COLO829 (cell line): ENCODE results near the gene PRKX.
"Not testable (repeated sequence)": the region's sequence is repeated elsewhere in the genome, so short reads cannot be mapped to it uniquely, and the experiment has no call there.

ENCODE experiments used
- DNase-seq: peaks from one replicate; pipeline ENCODE4 v3.0.0; 2012; ENCODE audit warnings: low spot score

Gene PRKX

GRCh38 chrX:3653111-3653510 lies 60.3 kb downstream of the PRKX start:
- no peak for DNase-seq

- no peak for DNase-seq
Measured at GRCh38 chrX:3651277-3651676, 62.2 kb downstream of the PRKX start.

- no peak for DNase-seq
Measured at GRCh38 chrX:3648084-3648483, 65.4 kb downstream of the PRKX start.

- not testable (repeated sequence) for DNase-seq
Measured at GRCh38 chrX:3639858-3640631, 73.4 kb downstream of the PRKX start.

- DNase-seq, result no peak
Measured at GRCh38 chrX:3639236-3639635, 74.2 kb downstream of the PRKX start.

- peak; percentile 29 for DNase-seq
Measured at GRCh38 chrX:3638280-3638873, 75.1 kb downstream of the PRKX start.

GRCh38 chrX:3636803-3637202 lies 76.6 kb downstream of the PRKX start:
- DNase-seq, result no peak

GRCh38 chrX:3631196-3631595 lies 82.3 kb downstream of the PRKX start:
- no peak for DNase-seq

- DNase-seq, result no peak
Measured at GRCh38 chrX:3627594-3627993, 85.9 kb downstream of the PRKX start.

GRCh38 chrX:3621414-3621813 lies 92.0 kb downstream of the PRKX start:
- no peak for DNase-seq

GRCh38 chrX:3611744-3612143 lies 101.7 kb downstream of the PRKX start:
- not testable (repeated sequence) for DNase-seq

- DNase-seq, result no peak
Measured at GRCh38 chrX:3609810-3610209, 103.6 kb downstream of the PRKX start.

- DNase-seq, result no peak
Measured at GRCh38 chrX:3603026-3603661, 110.3 kb downstream of the PRKX start.

- peak; percentile 38 for DNase-seq
Measured at GRCh38 chrX:3599802-3600430, 113.5 kb downstream of the PRKX start.

- DNase-seq, result no peak
Measured at GRCh38 chrX:3598709-3599108, 114.7 kb downstream of the PRKX start.

- DNase-seq, result no peak
Measured at GRCh38 chrX:3598046-3598605, 115.3 kb downstream of the PRKX start.

- no peak for DNase-seq
Measured at GRCh38 chrX:3592184-3592583, 121.3 kb downstream of the PRKX start.

- DNase-seq, result no peak
Measured at GRCh38 chrX:3589474-3589873, 124.0 kb downstream of the PRKX start.

GRCh38 chrX:3585719-3586118 lies 127.7 kb downstream of the PRKX start:
- no peak for DNase-seq

- no peak for DNase-seq
Measured at GRCh38 chrX:3584415-3584996, 128.9 kb downstream of the PRKX start.

GRCh38 chrX:3582451-3582850 lies 131.0 kb downstream of the PRKX start:
- no peak for DNase-seq

- DNase-seq, result no peak
Measured at GRCh38 chrX:3581609-3582108, 131.8 kb downstream of the PRKX start.
